Mesenchymal stem cell (in vitro differentiated cells and primary cell): ENCODE measurements around the gene IL10.
A peak's percentile ranks its signal among the peaks of the same experiment; 100 is the strongest.

Source experiments
- DNase-seq: peaks from one replicate; pipeline ENCODE4 v3.0.0-alpha.2; 2013
- H2AFZ ChIP-seq: one replicate; pipeline ENCODE4 v1.6.1; 2013; ENCODE audit warnings: low read depth, mild to moderate bottlenecking, control low read depth, inconsistent platforms, low read length, moderate library complexity
- H2AK5ac ChIP-seq: 2 replicates; pipeline ENCODE4 v1.6.1; 2013; ENCODE audit warnings: low read length, moderate library complexity, mild to moderate bottlenecking, inconsistent platforms; ENCODE audit not compliant: severe bottlenecking
- H2BK120ac ChIP-seq: one replicate; pipeline ENCODE4 v1.6.1; 2013; ENCODE audit warnings: low read depth, mild to moderate bottlenecking, inconsistent platforms, low read length, moderate library complexity
- H2BK12ac ChIP-seq, 2 experiments: one replicate each; pipeline ENCODE4 v1.6.1; 2013; ENCODE audit warnings: inconsistent platforms in 2 of 2, low read length in 2 of 2, mild to moderate bottlenecking in 2 of 2, moderate library complexity in 2 of 2, control low read depth in 1 of 2
- H2BK15ac ChIP-seq: one replicate; pipeline ENCODE4 v1.6.1; 2013; ENCODE audit warnings: mild to moderate bottlenecking, low read depth, inconsistent platforms; ENCODE audit not compliant: poor library complexity, severe bottlenecking
- H2BK5ac ChIP-seq: 2 replicates; pipeline ENCODE4 v1.6.1; 2013; ENCODE audit warnings: low read depth, mild to moderate bottlenecking, low read length, control low read depth, inconsistent platforms; ENCODE audit not compliant: poor library complexity, severe bottlenecking
- H3K14ac ChIP-seq, 2 experiments: one replicate each; pipeline ENCODE4 v1.6.1; 2013; ENCODE audit warnings: inconsistent platforms in 2 of 2, low read length in 2 of 2, control low read depth in 1 of 2, mild to moderate bottlenecking in 1 of 2, moderate library complexity in 1 of 2
- H3K18ac ChIP-seq, 2 experiments: one replicate each; pipeline ENCODE4 v1.6.1; 2013; ENCODE audit warnings: inconsistent platforms in 2 of 2, low read length in 2 of 2, control low read depth in 1 of 2, low read depth in 1 of 2, mild to moderate bottlenecking in 1 of 2
- H3K23ac ChIP-seq, 2 experiments: one replicate each; pipeline ENCODE4 v1.6.1; 2013; ENCODE audit warnings: inconsistent platforms in 2 of 2, low read length in 2 of 2, mild to moderate bottlenecking in 2 of 2, moderate library complexity in 2 of 2, control low read depth in 1 of 2
- H3K27ac ChIP-seq: 2 replicates; pipeline ENCODE4 v1.5.1; 2013; ENCODE audit warnings: mild to moderate bottlenecking, moderate library complexity, low read length, control low read depth, inconsistent platforms; ENCODE audit not compliant: poor library complexity, severe bottlenecking
- H3K27me3 ChIP-seq, 2 experiments: 2 replicates each; pipeline versions ENCODE4 v1.6.1 to v1.7.0; 2013; ENCODE audit warnings: low read length in 2 of 2, mild to moderate bottlenecking in 2 of 2, moderate library complexity in 2 of 2, control low read depth in 1 of 2, inconsistent platforms in 1 of 2; ENCODE audit not compliant: control insufficient read depth in 1 of 2, insufficient read depth in 1 of 2
- H3K36me3 ChIP-seq, 2 experiments: 2 replicates each; pipeline versions ENCODE4 v1.6.1 to v1.7.0; 2013; ENCODE audit warnings: low read length in 2 of 2, control low read depth in 1 of 2, inconsistent platforms in 1 of 2, low read depth in 1 of 2, mild to moderate bottlenecking in 1 of 2; ENCODE audit not compliant: insufficient read depth in 2 of 2, control insufficient read depth in 1 of 2
- H3K4ac ChIP-seq, 2 experiments: one replicate each; pipeline ENCODE4 v1.6.1; 2013; ENCODE audit warnings: inconsistent platforms in 2 of 2, low read length in 2 of 2, mild to moderate bottlenecking in 2 of 2, moderate library complexity in 2 of 2, control low read depth in 1 of 2, low read depth in 1 of 2
- H3K4me1 ChIP-seq: 2 replicates; pipeline ENCODE4 v1.6.1; 2013; ENCODE audit warnings: low read depth, low read length, control low read depth; ENCODE audit not compliant: control insufficient read depth, insufficient read depth
- H3K4me2 ChIP-seq: 2 replicates; pipeline ENCODE4 v1.6.1; 2013; ENCODE audit warnings: low read length, mild to moderate bottlenecking, inconsistent platforms; ENCODE audit not compliant: poor library complexity, severe bottlenecking
- H3K4me3 ChIP-seq, 2 experiments: 2 replicates each; pipeline versions ENCODE4 v1.5.1 to v1.7.0; 2013; ENCODE audit warnings: low read length in 2 of 2, mild to moderate bottlenecking in 2 of 2, control low read depth in 1 of 2, low read depth in 1 of 2; ENCODE audit not compliant: insufficient read depth in 1 of 2
- H3K79me1 ChIP-seq: replicated peaks from 2 replicates; pipeline ENCODE4 v1.6.1; 2013; ENCODE audit warnings: mild to moderate bottlenecking, control low read depth, low read length, inconsistent platforms; ENCODE audit not compliant: poor library complexity, severe bottlenecking
- H3K9ac ChIP-seq: 2 replicates; pipeline ENCODE4 v1.7.0; 2013; ENCODE audit warnings: mild to moderate bottlenecking, low read length, moderate library complexity
- H3K9me3 ChIP-seq: 2 replicates; pipeline ENCODE4 v1.7.0; 2013; ENCODE audit warnings: mild to moderate bottlenecking, low read length; ENCODE audit not compliant: control insufficient read depth
- H4K8ac ChIP-seq: one replicate; pipeline ENCODE4 v1.6.1; 2013; ENCODE audit warnings: inconsistent platforms, mild to moderate bottlenecking, low read length, moderate library complexity
- H4K91ac ChIP-seq: one replicate; pipeline ENCODE4 v1.6.1; 2013; ENCODE audit warnings: mild to moderate bottlenecking, low read length, inconsistent platforms
- WGBS: methylation state at CpG from one replicate; pipeline ENCODE4 v1.1.7; 2013; ENCODE audit warnings: mixed read lengths; 5-methylcytosine and 5-hydroxymethylcytosine counted together

The IL10 gene

DNA sequence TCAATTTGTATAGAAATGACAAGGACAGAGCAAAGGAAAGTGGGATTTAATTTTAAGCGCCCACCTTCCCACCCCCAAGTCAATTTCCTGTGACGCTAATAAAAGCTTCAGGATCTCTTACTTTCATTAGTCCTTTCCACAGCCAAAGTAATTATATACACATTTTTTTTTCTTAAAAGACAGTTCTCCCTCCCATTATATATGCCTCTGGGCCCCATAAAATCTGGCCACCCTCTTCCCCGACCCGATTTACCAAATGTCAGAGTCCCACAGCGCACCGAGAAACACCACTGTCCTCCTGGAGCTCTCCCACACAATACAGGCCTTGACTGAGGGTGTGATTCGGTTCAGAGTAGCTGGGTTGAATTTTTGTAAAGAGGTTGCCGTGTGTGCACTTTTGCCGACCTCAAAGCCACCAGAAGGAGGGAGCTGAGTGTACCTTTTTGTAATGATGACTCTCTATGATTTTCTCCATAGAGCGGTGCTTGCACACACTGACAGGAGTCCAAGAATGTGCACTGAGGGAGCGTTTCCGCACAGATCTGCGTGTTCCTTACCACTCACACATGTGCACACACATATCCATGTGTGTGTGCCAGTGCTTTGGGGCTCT, 26.2 kb upstream of the IL10 start:
- Histone ChIP-seq H2BK15ac (no peak overlapping the region), H3K4me2 (no peak overlapping the region)

GRCh38 chr1:206797534-206798383, 25.5 kb upstream of the IL10 start:
- WGBS: 62% methylated on average over 6 of the region's 8 CpGs
- Histone ChIP-seq H3K18ac (no peak overlapping the region), H2AFZ (no peak overlapping the region)

More for the DNA sequence above, 26.2 kb upstream of the IL10 start:
- Histone ChIP-seq H3K4ac (no peak overlapping the region), H3K79me1 (no peaks in the 10 kb centered on the region), H3K9me3 (no peaks in the 10 kb centered on the region), H4K8ac (no peak overlapping the region), H4K91ac (no peak overlapping the region), H2BK5ac (no peak overlapping the region), H3K27ac (no peak overlapping the region), H3K23ac (no peak overlapping the region), H3K36me3 (no peaks in the 10 kb centered on the region), H3K14ac (no peak overlapping the region), H3K9ac (no peak overlapping the region), H3K4me3 (no peak overlapping the region), H3K18ac (no peak overlapping the region), H2BK12ac (no peak overlapping the region), H2AK5ac (no peak overlapping the region), H2BK120ac (no peak overlapping the region), H2AFZ (no peak overlapping the region), H3K4me1 (no peaks in the 10 kb centered on the region), H3K27me3 (peaks cover 0 to 26% of the 10 kb centered on the region in 2 experiments)
- no peak for DNase-seq
- 88% methylated on average over 8 of the region's 13 CpGs for WGBS

GRCh38 chr1:206796981-206797402, 24.7 kb upstream of the IL10 start:
- 92% methylated on average over 7 of the region's 8 CpGs for WGBS
- Histone ChIP-seq H3K4me3 (no peak overlapping the region), H3K23ac (no peak overlapping the region)

More at GRCh38 chr1:206797534-206798383, 25.5 kb upstream of the IL10 start:
- Histone ChIP-seq H3K27me3 (peaks cover 0 to 26% of the 10 kb centered on the region in 2 experiments), H2BK120ac (no peak overlapping the region), H3K4me3 (no peak overlapping the region), H3K4ac (peak overlapping the region in 1 of 2 experiments; percentile 53), H2AK5ac (no peak overlapping the region), H2BK15ac (no peak overlapping the region), H3K14ac (peak overlapping the region in 1 of 2 experiments; percentile 53), H4K8ac (no peak overlapping the region), H3K36me3 (no peaks in the 10 kb centered on the region), H3K4me1 (peaks cover 2% of the 10 kb centered on the region), H3K23ac (no peak overlapping the region), H3K9me3 (no peaks in the 10 kb centered on the region), H3K9ac (no peak overlapping the region), H2BK5ac (no peak overlapping the region), H3K27ac (no peak overlapping the region), H3K79me1 (no peaks in the 10 kb centered on the region), H3K4me2 (no peak overlapping the region), H2BK12ac (no peak overlapping the region), H4K91ac (no peak overlapping the region)
- peak; percentile 39 for DNase-seq

DNA sequence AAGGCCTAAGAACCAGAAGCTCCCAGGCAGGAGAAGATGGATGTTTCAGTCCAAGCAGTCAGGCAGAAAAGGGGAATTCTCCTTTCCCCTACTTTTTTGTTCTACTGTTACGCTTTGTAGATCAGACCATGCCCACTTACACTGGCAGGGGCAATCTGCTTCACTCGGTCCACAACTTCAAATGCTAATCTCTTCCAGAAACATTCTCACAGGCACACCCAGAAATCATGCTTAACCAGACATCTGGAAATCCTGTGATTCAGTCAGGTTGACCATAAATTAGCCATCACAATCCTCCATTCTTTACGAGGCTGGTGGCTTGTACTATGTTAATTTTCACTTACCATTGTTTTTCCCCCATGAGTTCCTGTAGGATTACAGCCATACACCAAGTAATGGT, 23.8 kb upstream of the IL10 start:
- Histone ChIP-seq H3K27ac (no peak overlapping the region), H2AFZ (no peak overlapping the region), H2BK12ac (no peak overlapping the region), H3K9ac (no peak overlapping the region), H4K8ac (no peak overlapping the region), H3K4me1 (peaks cover 5% of the 10 kb centered on the region), H2BK5ac (no peak overlapping the region), H4K91ac (no peak overlapping the region), H3K23ac (no peak overlapping the region), H3K36me3 (no peaks in the 10 kb centered on the region), H3K79me1 (no peaks in the 10 kb centered on the region), H3K4me3 (no peak overlapping the region), H3K9me3 (no peaks in the 10 kb centered on the region), H3K4me2 (no peak overlapping the region), H3K14ac (no peak overlapping the region), H3K18ac (no peak overlapping the region), H2BK15ac (no peak overlapping the region), H2AK5ac (no peak overlapping the region), H3K4ac (no peak overlapping the region), H3K27me3 (peaks cover 0 to 22% of the 10 kb centered on the region in 2 experiments), H2BK120ac (no peak overlapping the region)
- DNase-seq: no peak
- 87% methylated on average over 3 of the region's 3 CpGs for WGBS

More at GRCh38 chr1:206796981-206797402, 24.7 kb upstream of the IL10 start:
- Histone ChIP-seq H3K27me3 (peaks cover 0 to 26% of the 10 kb centered on the region in 2 experiments), H2BK15ac (no peak overlapping the region), H3K18ac (no peak overlapping the region), H2AK5ac (no peak overlapping the region), H2AFZ (no peak overlapping the region), H3K4me2 (no peak overlapping the region), H3K27ac (no peak overlapping the region), H2BK120ac (no peak overlapping the region), H3K4ac (no peak overlapping the region), H2BK12ac (no peak overlapping the region), H3K14ac (no peak overlapping the region), H3K4me1 (peaks cover 2% of the 10 kb centered on the region), H4K8ac (no peak overlapping the region), H3K9ac (no peak overlapping the region), H2BK5ac (no peak overlapping the region), H3K36me3 (no peaks in the 10 kb centered on the region), H4K91ac (no peak overlapping the region), H3K79me1 (no peaks in the 10 kb centered on the region), H3K9me3 (no peaks in the 10 kb centered on the region)
- DNase-seq: peak; percentile 23
